ENCODE data around the gene GABRB1.

- peak; percentile 96 for TF ChIP-seq CTCF (conservative IDR thresholded peaks at IDR 0.05 in 1 of 2, IDR thresholded peaks at IDR 0.05 in 1 of 2; ENCODE audit: low read depth in 1 of 2, low read length in 2 of 2)
- TF ChIP-seq EZH2 (IDR thresholded peaks at IDR 0.05; ENCODE audit: low read length, missing control alignments): no peak
Measured at GRCh38 chr4:47122592-47123291, 91.4 kb downstream of the GABRB1 start.

Data from fibroblast of lung (primary cell).